SK-N-SH (cell line): ENCODE data around the gene KBTBD13. TPM values are rescaled to one million over a fixed set of nuclear protein-coding genes. Genes with fewer than 3 reads are reported as not detected.
A peak's percentile ranks its signal among the peaks of the same experiment; 100 is the strongest.

Experiments used
- CTCF ChIA-PET: fragments of 300-600, 350-600 bp; formaldehyde crosslinking; extraction: SDS; loops from one replicate; lab custom pipeline; 2021; lab: Yijun Ruan, JAX
- POLR2A ChIA-PET: fragments of 350-600 bp; sonication (Branson Sonifier 250); formaldehyde crosslinking; extraction: SDS; loops from one replicate; lab custom pipeline; 2020; ENCODE audit warnings: antibody characterized with exemption, inconsistent platforms; lab: Yijun Ruan, JAX
- DNase-seq: peaks from one replicate; pipeline ENCODE4 v3.0.0; 2012
- H2AFZ ChIP-seq: fragments of 200-600 bp; sonication (generic); 2 replicates; pipeline ENCODE4 v1.8.1; 2016; ENCODE audit warnings: antibody characterized with exemption, mild to moderate bottlenecking, low read depth
- H3F3A ChIP-seq: fragments of 200-600 bp; sonication (generic); replicated peaks from 2 replicates; pipeline ENCODE3; 2016; ENCODE audit warnings: antibody characterized with exemption, mild to moderate bottlenecking; ENCODE audit not compliant: insufficient read depth
- H3K27ac ChIP-seq, 2 experiments: fragments of 200-500 bp in 1 of 2; fragments of 200-600 bp in 1 of 2; sonication (Bioruptor generic) in 1 of 2; sonication (generic), shearing (Covaris generic) in 1 of 2; 2 replicates each; pipeline versions ENCODE4 v1.5.1 to v1.6.1; 2014 to 2016; ENCODE audit warnings: low read depth in 2 of 2, inconsistent platforms in 1 of 2, low read length in 1 of 2, mild to moderate bottlenecking in 1 of 2, mixed read lengths in 1 of 2
- H3K27me3 ChIP-seq: fragments of 200-600 bp; sonication (generic), shearing (Covaris generic); 2 replicates; pipeline ENCODE4 v1.6.1; 2016; ENCODE audit warnings: mixed run types; ENCODE audit not compliant: insufficient read depth
- H3K36me3 ChIP-seq, 2 experiments: fragments of 200-500 bp in 1 of 2; fragments of 200-600 bp in 1 of 2; sonication (Bioruptor generic) in 1 of 2; sonication (generic) in 1 of 2; replicated peaks in 1 of 2; 2 replicates each; pipeline versions ENCODE3 to v1.5.1; 2014 to 2016; ENCODE audit warnings: low read length in 1 of 2, mild to moderate bottlenecking in 1 of 2; ENCODE audit not compliant: insufficient read depth in 2 of 2, control insufficient read depth in 1 of 2
- H3K4me1 ChIP-seq, 2 experiments: fragments of 200-500 bp in 1 of 2; fragments of 200-600 bp in 1 of 2; sonication (Bioruptor generic) in 1 of 2; sonication (generic), shearing (Covaris generic) in 1 of 2; 2 replicates each; pipeline versions ENCODE4 v1.5.1 to v1.6.1; 2014 to 2016; ENCODE audit warnings: low read depth in 1 of 2, low read length in 1 of 2, mixed run types in 1 of 2; ENCODE audit not compliant: insufficient read depth in 2 of 2, control insufficient read depth in 1 of 2
- H3K4me2 ChIP-seq: fragments of 200-600 bp; sonication (generic), shearing (Covaris generic); 2 replicates; pipeline ENCODE4 v1.6.1; 2017; ENCODE audit warnings: mixed run types
- H3K4me3 ChIP-seq, 2 experiments: fragments of 200-500 bp in 1 of 2; fragments of 200-600 bp in 1 of 2; sonication (Bioruptor generic) in 1 of 2; sonication (generic), shearing (Covaris generic) in 1 of 2; 2 replicates each; pipeline versions ENCODE4 v1.5.1 to v1.8.1; 2014 to 2016; ENCODE audit warnings: low read depth in 2 of 2, inconsistent platforms in 1 of 2, low read length in 1 of 2, mild to moderate bottlenecking in 1 of 2, mixed read lengths in 1 of 2, moderate library complexity in 1 of 2
- H3K79me2 ChIP-seq: fragments of 200-600 bp; sonication (generic); 2 replicates; pipeline ENCODE4 v1.8.1; 2017; ENCODE audit warnings: mild to moderate bottlenecking; ENCODE audit not compliant: insufficient read depth
- H3K9ac ChIP-seq: fragments of 200-600 bp; sonication (generic); 2 replicates; pipeline ENCODE4 v1.6.1; 2017; ENCODE audit warnings: mixed run types
- H3K9me2 ChIP-seq: fragments of 200-600 bp; sonication (generic); 2 replicates; pipeline ENCODE4 v1.6.1; 2017; ENCODE audit warnings: mixed run types
- H3K9me3 ChIP-seq: fragments of 200-600 bp; sonication (generic); 2 replicates; pipeline ENCODE4 v1.6.1; 2017; ENCODE audit warnings: mixed run types, mild to moderate bottlenecking, moderate library complexity
- H4K20me1 ChIP-seq: fragments of 200-600 bp; sonication (generic); 2 replicates; pipeline ENCODE4 v1.6.1; 2017; ENCODE audit warnings: mild to moderate bottlenecking, mixed run types; ENCODE audit not compliant: insufficient read depth
- CHD2 ChIP-seq: fragments of 150-350 bp; IDR thresholded peaks from 2 replicates; pipeline ENCODE4 v1.6.1; 2018; ENCODE audit warnings: low read length; ENCODE audit not compliant: partially characterized antibody
- CTCF ChIP-seq: fragments of 200-600 bp; sonication (generic); IDR thresholded peaks from 2 replicates; pipeline ENCODE4 v1.6.1; 2017; ENCODE audit warnings: antibody characterized with exemption, mild to moderate bottlenecking, moderate library complexity
- ELF1 ChIP-seq: IDR thresholded peaks from 2 replicates; pipeline ENCODE4 v1.4.0; 2012
- EP300 ChIP-seq, 2 experiments: IDR thresholded peaks; 2 replicates each; pipeline versions ENCODE4 v1.4.0 to v1.6.1; 2012; ENCODE audit warnings: borderline replicate concordance in 1 of 2, low read depth in 1 of 2, low read length in 1 of 2
- EZH2phosphoT487 ChIP-seq: fragments of 200-600 bp; sonication (generic); IDR thresholded peaks from 2 replicates; pipeline ENCODE4 v1.6.1; 2017; ENCODE audit warnings: low read depth, mixed run types, mild to moderate bottlenecking, antibody characterized with exemption, moderate library complexity, borderline replicate concordance
- FOXM1 ChIP-seq: IDR thresholded peaks from 2 replicates; pipeline ENCODE4 v1.4.0; 2012; ENCODE audit warnings: low read depth, mild to moderate bottlenecking
- JUND ChIP-seq: IDR thresholded peaks from 2 replicates; pipeline ENCODE4 v1.4.0; 2012
- MAX ChIP-seq: IDR thresholded peaks from 2 replicates; pipeline ENCODE4 v1.4.0; 2012; ENCODE audit warnings: low read depth
- MXI1 ChIP-seq: IDR thresholded peaks from 2 replicates; pipeline ENCODE4 v1.6.1; 2012; ENCODE audit warnings: mild to moderate bottlenecking, low read depth, low read length, improper control_type of control experiment
- PBX3 ChIP-seq: IDR thresholded peaks from 2 replicates; pipeline ENCODE4; 2012
- RAD21 ChIP-seq: IDR thresholded peaks from 2 replicates; pipeline ENCODE4 v1.6.1; 2012; ENCODE audit warnings: mild to moderate bottlenecking, low read length
- SIN3A ChIP-seq: IDR thresholded peaks from 2 replicates; pipeline ENCODE4 v1.6.1; 2012; ENCODE audit warnings: low read depth, mild to moderate bottlenecking, low read length, moderate library complexity, borderline replicate concordance
- SMC3 ChIP-seq: IDR thresholded peaks from 2 replicates; pipeline ENCODE4 v1.6.1; 2012; ENCODE audit warnings: low read depth, low read length, improper control_type of control experiment
- whole genome bisulfite sequencing: methylation state at CpG from one replicate; pipeline ENCODE4 v1.1.6; 2017; ENCODE audit warnings: low lambda C conversion rate; 5-methylcytosine and 5-hydroxymethylcytosine counted together
- polyA plus RNA-seq, 3 experiments: library from polyadenylated mRNA; depleted of rRNA; stranded (reverse); fragments of >200 nt; gene quantifications; 2 replicates each; pipeline ENCODE4 v1.2.3, GENCODE V29; 2012
- TF ChIP-seq, protein P1 (sequence below): IDR thresholded peaks from 2 replicates; pipeline ENCODE4 v1.4.0; 2012; ENCODE audit warnings: low read depth, borderline replicate concordance

The KBTBD13 gene
- polyA plus RNA-seq, 1 of the 3 experiments (the other 2 are of a cell fraction), result not detected

DNA sequence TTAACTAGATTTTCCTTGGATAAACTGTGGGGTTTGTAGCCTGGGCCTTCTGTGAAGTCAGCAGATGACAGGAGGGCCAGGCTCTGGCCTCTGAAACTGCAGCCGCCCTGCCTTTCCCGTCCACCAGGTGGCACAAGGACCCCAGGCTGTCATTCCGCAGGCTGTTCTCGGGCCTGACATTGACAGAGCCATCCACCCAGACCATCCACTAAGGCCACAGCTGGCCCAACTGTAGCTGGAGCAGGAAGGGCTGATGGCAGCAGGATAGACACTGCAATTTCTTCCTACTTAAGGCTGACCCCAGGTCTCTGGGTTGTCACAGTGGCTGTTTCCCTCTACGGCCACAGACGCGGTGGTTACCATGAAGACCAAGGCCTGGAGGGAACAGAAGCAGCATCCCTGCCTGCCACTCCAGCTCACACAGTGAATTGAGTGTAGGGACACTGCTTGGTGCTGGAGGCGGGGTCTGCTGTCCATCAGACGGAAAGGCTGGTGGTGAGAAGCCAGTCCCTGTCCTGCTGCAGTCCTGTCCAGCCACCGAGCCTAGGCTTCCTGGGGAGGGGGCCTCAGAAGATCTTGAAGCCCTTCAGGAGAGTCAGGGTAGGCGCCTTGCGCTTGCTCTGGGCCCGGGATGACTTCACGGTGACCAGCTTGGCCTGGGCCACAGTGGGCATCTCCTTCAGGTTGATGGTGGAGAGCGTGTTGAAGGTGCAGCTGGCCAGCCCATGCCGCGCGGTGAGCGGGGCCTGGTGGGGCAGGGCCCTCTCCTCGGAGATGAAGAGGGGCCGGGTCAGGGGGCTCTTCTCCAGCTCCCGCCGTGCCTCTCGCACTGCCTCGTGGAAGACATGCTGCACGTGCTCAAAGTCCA lies 22.0 kb upstream of the KBTBD13 start:
- peak; percentile 92 for DNase-seq
- Histone ChIP-seq H3K79me2 (no peaks in the 10 kb centered on the region), H3K27me3 (no peaks in the 10 kb centered on the region), H3K4me1 (peaks cover 0 to 9% of the 10 kb centered on the region in 2 experiments; a peak in 1 of 4 replicates), H3K9ac (no peak overlapping the region), H4K20me1 (no peaks in the 10 kb centered on the region)
- 67% methylated on average over 15 of the region's 26 CpGs for WGBS
- CTCF ChIA-PET, result interaction anchor here (0.5 to 9.3 kb wide), 38 partner anchors 8 to 373 kb away, joined by 3 to 109 read pairs (median 5); partner anchors contain the start of genes KBTBD13, PARP16, PDCD7 and RASL12
- POLR2A ChIA-PET, result interaction anchor here (1.0 kb wide), 1 partner anchor 48 kb away, joined by 3 read pairs; no protein-coding TSS in a partner anchor
- TF ChIP-seq SIN3A (peak; percentile 51; the same call in 1 of the 2 replicates), RAD21 (peak; percentile 93), MAX (no peak), CHD2 (no peak), MXI1 (peak; percentile 75), SMC3 (peak; percentile 97), CTCF (peak; percentile 87), PBX3 (peak; percentile 45), FOXM1 (no peak)
- TF ChIP-seq, all 33 proteins: peak for 6
- Histone ChIP-seq H3K36me3 (no peaks in the 10 kb centered on the region), H3K9me2 (no peaks in the 10 kb centered on the region), H3K9me3 (no peaks in the 10 kb centered on the region), H3K4me3 (no peak overlapping the region; a peak in 1 of 4 replicates), H3F3A (no peaks in the 10 kb centered on the region), H3K4me2 (no peak overlapping the region), H3K27ac (no peak overlapping the region; a peak in 1 of 4 replicates), H2AFZ (no peak overlapping the region)

- POLR2A ChIA-PET, result interaction anchor here (0.6 kb wide), 1 partner anchor 35 kb away, joined by 4 read pairs; no protein-coding TSS in a partner anchor
- TF ChIP-seq, protein P1, sequence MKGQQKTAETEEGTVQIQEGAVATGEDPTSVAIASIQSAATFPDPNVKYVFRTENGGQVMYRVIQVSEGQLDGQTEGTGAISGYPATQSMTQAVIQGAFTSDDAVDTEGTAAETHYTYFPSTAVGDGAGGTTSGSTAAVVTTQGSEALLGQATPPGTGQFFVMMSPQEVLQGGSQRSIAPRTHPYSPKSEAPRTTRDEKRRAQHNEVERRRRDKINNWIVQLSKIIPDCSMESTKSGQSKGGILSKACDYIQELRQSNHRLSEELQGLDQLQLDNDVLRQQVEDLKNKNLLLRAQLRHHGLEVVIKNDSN, result no peak
- TF ChIP-seq RAD21, result no peak
- TF ChIP-seq ELF1, result no peak
- no peak for TF ChIP-seq EP300 (IDR thresholded peaks at IDR 0.05; ENCODE audit: borderline replicate concordance in 1 of 2, low read depth in 1 of 2, low read length in 1 of 2)
- no peak for TF ChIP-seq CTCF
- no peak for TF ChIP-seq MXI1
- no peak for TF ChIP-seq JUND
- TF ChIP-seq EZH2phosphoT487, result no peak
These were observed 21.2 kb upstream of the KBTBD13 start for GRCh38 chr15:65055201-65055870.

More at GRCh38 chr15:65055201-65055870, 21.2 kb upstream of the KBTBD13 start:
- H3K9ac ChIP-seq, result no peak overlapping the region
- H3K36me3 ChIP-seq, result no peaks in the 10 kb centered on the region
- CTCF ChIA-PET, result interaction anchor here (0.7 to 9.3 kb wide), 27 partner anchors 9 to 323 kb away, joined by 3 to 109 read pairs (median 5); partner anchors contain the start of genes KBTBD13, PARP16, PDCD7 and RASL12
- H3K27me3 ChIP-seq, result no peaks in the 10 kb centered on the region
- DNase-seq, result peak; percentile 17
- H3K4me1 ChIP-seq, result peaks cover 0 to 4% of the 10 kb centered on the region in 2 experiments; a peak in 1 of 4 replicates
- no peaks in the 10 kb centered on the region for H3F3A ChIP-seq
- no peak overlapping the region for H3K4me3 ChIP-seq
- 49% methylated on average over 3 of the region's 6 CpGs for WGBS
- no peak overlapping the region for H2AFZ ChIP-seq
- H4K20me1 ChIP-seq, result no peaks in the 10 kb centered on the region
- no peak overlapping the region for H3K27ac ChIP-seq
- no peaks in the 10 kb centered on the region for H3K9me2 ChIP-seq
- H3K4me2 ChIP-seq, result no peak overlapping the region
- no peaks in the 10 kb centered on the region for H3K79me2 ChIP-seq
- no peaks in the 10 kb centered on the region for H3K9me3 ChIP-seq
